NCI-H2171 treated with DMSO at 0.1 percent for 48 hours (cell line): ENCODE results near the gene BIN2.
"Not testable (repeated sequence)": the region's sequence is repeated elsewhere in the genome, so short reads cannot be mapped to it uniquely, and the experiment has no call there.

ENCODE experiments used
- DNase-seq: peaks from one replicate; lab custom pipeline; 2025; lab: John Stamatoyannopoulos, UW

Gene BIN2

GRCh38 chr12:51345681-51346080 is 21.7 kb upstream of the BIN2 start:
- no peak for DNase-seq

DNA sequence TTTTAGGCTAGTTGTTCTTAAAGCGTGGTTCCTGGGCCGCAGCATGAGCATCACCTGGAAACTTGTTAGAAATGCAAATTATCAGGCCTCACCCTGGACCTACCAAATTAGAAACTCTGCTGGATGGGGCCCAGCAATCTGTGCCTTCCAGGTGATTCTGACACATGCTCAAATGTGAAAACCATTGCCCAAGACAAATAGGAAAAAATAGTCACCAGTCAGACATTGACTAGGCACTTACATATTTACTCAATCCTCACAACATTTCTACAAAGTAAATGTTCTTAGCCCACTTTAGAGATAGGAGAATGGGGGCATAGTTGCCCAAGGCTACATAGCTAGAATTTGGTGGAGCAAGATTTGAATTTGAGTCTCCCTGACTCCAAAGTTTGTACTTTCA is 19.2 kb upstream of the BIN2 start:
- no peak for DNase-seq

DNA sequence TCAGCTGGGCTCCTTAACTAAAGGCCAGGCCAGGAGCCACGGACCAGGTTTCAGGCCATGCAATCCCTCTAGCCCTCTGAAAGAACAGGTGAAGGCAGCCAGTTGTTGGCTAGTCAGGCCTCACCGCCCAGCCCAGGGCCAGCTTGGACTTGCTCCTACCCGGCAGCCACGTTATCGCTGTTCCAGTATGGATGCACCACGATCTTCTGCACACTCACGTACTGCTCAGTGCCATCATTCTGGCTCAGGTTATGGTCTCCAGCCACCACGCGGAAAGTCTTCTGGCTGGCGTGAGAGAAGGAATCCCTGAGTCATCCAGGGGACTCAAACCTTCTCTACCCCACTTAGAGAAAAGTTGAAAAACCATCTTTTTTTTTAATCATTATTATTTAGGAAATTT is 18.4 kb upstream of the BIN2 start:
- DNase-seq: no peak

- DNase-seq: peak; percentile 54
Measured at GRCh38 chr12:51341251-51342007, 17.5 kb upstream of the BIN2 start.

DNA sequence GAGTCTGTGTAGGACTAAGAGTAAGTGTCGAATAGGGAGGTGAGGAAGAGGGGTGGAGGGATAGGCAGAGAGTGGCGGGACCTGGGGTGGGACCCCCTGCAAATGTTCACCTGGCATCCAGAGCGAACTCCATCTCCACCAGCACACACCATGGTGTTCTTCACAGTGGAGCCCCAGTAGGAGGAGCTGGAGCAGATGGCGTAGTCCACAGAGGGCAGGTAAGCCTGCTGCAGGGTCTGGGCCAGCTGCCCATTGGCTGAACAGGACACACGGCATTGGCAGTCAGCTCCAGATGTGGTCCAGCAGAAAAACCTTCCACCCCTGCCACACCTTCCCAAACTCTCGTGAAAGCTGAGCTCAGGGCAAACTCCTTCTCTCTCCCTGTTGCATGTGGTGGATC is 15.8 kb upstream of the BIN2 start:
- DNase-seq: no peak

- DNase-seq: not testable (repeated sequence)
Measured at GRCh38 chr12:51337336-51337735, 13.4 kb upstream of the BIN2 start.

- DNase-seq: no peak
Measured at GRCh38 chr12:51335931-51336330, 12.0 kb upstream of the BIN2 start.

- no peak for DNase-seq
Measured at GRCh38 chr12:51334764-51335163, 10.8 kb upstream of the BIN2 start.

- DNase-seq: no peak
Measured at GRCh38 chr12:51333536-51333935, 9.6 kb upstream of the BIN2 start.

DNA sequence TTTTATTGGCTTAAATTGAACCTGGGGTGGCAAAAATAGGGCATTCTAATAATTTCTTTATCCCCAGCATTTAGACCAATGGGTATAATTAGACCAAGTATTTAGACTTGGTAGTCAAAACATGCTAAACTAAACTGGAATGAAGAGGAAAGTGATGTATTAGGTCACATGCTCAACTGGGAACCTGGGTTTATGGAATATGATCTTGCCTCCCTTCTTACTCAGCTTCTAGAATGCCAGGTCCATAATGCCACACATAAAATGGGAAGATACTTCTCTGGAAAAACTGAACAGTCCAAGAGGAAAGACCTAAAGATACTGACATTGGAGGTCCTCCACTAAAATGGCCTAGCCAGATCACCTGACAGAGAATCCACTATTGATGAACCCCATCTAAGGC is 6.2 kb upstream of the BIN2 start:
- DNase-seq: no peak

GRCh38 chr12:51329742-51330141 is 5.8 kb upstream of the BIN2 start:
- DNase-seq: no peak

- no peak for DNase-seq
Measured at GRCh38 chr12:51328587-51328986, 4.6 kb upstream of the BIN2 start.

DNA sequence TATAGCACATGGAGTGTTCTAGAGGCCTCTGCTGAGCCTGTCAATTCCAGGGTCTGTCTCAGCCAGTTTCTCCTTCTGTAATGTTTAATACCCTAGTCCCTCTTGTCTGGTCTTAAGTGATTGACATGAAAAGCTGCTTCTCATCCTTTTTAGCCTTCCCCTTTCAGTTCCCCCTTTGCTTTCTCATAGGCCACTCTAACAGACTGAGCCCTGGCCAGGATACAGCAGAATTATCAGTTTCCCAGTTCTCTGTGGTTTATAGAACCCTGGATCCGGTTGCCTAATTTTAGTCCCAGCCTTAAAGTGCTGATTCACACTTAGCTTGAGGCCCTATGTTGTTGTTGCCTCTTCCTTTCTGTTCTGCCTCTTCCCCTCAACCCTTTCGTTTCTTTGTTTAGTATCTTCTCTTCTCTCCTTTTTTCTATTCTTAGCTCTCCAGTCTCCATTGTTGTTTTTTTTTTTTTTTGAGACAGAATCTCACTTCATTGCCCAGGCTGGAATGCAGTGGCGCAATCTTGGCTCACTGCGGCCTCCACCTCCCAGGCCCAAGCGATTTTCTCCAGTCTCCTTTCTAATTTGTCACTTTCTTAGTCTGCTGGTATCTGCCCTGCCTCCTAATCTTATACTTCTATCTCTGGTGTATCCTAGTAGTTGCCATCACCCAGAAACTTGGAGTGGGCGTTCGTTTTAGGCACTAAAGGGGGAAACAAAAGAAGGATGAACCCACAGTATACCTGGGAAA is 2.9 kb upstream of the BIN2 start:
- no peak for DNase-seq

- DNase-seq: no peak
Measured at GRCh38 chr12:51324953-51325352, 979 bp upstream of the BIN2 start.

DNA sequence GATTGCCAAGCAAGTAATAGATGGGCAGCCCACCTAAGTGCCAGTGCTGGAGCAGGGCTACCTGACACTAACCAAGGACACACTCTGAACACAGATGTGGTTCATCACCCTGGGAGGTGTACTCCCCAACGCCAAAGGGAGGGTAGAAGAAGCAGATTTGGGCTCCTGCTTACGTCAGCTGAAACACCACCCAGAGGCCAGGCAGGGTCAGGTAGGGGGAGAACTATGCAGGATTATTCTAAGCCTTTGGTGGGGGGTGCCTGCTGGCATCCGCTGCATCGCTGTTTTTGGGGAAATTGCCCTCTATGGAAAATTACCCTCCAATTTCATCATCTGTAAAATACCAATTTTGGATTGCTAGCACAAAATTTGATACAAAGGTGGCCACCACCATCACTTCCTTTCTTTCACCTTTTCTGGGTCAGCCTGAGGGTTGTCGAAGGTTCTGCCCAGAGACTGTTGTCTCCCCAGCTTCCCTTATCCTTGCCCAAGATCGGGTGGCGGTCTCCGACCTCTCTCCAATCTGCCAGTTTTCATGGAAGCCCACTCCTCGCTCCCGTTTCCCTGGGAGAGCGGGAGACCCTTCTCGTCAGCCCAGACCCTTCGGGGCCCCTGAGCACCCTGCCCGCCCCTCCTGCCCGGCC is 535 bp downstream of the BIN2 start:
- no peak for DNase-seq

DNA sequence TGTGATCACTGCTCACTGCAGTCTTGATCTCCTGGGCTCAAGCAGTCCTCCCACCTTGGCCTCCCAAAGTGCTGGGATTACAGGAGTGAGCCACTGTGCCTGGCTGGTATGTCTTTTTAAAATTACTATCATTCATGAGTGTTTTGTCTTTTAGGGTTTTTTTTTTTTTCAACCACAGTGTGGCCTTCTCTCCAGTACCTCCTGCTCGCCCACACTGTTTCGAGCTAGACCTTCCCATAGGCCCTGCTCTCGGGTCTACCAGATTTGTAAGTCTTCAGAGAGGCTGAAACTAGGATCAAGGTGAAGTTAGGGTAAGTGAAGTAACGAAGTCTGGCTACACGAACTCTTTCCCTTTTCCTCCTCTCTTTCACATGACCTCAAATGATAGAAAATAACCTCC is 1.5 kb downstream of the BIN2 start:
- no peak for DNase-seq

- no peak for DNase-seq
Measured at GRCh38 chr12:51321882-51322281, 2.1 kb downstream of the BIN2 start.

DNA sequence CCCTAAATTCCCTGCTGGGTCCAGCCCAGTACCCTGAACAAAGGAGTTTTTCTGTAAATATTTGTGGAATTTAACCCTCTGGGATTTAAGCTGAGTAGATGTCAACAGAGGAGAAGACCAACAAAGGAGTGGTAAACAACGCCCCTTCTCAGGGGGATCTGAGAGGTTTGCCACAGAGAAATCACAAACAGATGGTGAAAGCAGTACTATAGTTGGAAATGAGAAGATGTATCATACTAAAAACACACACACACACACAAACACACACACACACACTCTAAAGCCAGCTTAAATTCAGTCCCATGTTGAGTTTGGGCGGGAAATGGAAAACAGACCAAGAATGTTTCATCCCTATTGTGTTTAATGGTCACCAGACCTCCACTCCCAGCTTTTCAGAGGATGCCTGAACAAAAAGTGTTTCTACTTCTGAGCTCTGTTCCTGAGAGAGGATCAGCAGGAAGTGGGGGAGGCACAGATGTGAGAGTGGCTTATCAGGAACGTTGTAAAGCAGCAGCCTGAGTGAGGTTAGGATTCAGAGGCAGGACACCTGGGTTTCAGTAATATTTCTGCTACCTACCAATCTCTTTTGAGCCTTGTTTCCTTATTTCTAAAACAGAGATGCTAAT is 3.2 kb downstream of the BIN2 start:
- peak; percentile 46 for DNase-seq

DNA sequence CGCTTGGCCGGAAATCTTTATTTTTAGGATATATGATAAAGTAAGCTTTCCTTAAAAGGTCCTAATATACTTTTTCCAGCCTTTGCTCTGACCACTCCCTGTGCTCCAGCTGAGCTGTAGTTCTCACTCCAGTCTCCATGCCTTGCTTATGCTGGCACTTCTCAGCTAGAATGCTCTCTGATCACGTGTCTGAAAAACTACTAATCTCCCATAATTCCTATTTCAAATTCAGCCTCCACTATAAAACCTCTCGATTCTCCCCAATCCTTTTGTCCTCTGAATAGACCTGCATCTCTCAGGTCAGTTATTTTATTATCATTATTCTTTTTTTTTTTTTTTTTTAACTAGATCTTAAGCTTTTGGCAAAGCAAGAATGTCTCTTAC is 3.7 kb downstream of the BIN2 start:
- DNase-seq: no peak

DNA sequence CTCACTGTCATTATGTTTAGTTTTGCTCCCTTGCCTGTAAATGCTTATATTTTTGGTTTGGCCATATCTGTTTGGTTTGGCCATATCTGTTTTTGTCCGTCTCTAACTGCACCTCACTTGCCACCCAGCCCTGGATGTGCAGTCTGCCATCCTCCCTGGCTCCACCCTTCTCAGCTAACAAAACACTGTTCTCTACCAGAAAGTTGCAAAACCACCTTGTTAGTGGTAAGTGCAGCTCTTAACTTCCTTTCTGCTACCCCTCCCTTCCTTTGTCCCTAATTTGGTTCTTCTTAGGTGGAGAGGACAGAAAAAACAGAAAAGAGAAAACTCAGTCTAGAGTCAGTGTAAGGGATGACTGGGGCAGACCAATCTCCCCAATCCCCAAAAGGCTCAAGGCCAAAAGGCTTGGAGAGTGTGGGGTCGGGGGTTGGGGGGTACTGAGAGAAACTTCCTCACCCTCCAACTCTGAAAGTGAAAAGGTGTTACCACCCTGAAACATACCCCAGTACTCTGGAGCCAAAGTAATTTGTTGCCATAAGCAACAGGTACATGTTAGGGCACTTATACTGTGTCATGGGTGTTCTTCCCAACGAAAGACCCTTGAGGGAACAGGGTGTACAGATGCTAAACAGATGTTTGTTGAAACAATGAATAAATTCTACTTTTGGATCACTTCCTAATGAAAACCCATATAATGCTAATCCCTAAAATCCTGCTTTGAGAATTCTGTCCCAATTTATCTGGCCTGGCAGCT is 5.0 kb downstream of the BIN2 start:
- DNase-seq: no peak

DNA sequence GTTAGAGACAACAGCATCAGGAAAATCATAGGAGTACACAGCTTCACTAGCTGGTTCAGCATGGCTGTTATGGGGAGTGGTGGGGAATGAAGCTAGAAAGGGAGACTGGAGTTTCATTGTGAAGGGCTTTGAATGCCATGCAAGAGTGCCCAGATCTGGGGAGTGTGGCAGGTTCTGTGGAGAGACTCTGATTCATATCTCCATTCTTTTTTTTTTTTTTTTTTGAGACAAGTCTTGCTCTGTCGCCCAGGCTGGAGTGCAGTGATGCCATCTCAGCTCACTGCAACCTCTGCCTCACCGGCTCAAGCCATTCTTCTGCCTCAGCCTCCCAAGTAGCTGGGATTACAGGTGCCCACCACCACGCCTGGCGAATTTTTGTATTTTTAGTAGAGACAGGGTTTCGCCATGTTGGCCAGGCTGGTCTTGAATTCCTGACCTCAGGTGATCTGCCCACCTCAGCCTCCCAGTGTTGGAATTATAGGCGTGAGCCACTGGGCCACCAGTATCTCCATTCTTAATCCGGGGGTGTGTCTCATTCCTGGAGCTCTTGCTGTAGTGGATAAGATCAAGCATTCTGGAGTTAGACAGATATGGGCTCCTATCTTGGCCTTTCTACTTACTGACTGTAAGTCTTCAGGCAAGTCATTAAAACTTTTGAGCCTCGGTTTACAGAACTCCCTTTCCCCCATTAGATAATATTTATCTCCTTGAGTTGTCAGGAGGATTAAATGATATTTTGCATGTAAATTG is 5.7 kb downstream of the BIN2 start:
- not testable (repeated sequence) for DNase-seq
